ENCODE measurements around the gene PRR3. TPM values are rescaled to one million over a fixed set of nuclear protein-coding genes. Genes with fewer than 3 reads are reported as not detected.

The PRR3 gene
- total and polyA plus RNA-seq, 8 donors = 0.89 to 10.7 (median 6.3) TPM; not detected in 2

- H3K9me3 ChIP-seq = no peaks in the 10 kb centered on the region
- peaks cover 17 to 36% (median 28%) of the 10 kb centered on the region in 4 donors for H3K4me1 ChIP-seq
- no peaks in the 10 kb centered on the region for H3K27me3 ChIP-seq
- 0 to 1% (median 1%) methylated on average over 44 to 71 of the region's 71 CpGs for WGBS, 5 donors
- intact Hi-C loops (cut with DNase I; ENCODE audit: low total_unique reads) = no loop called here
- H3K36me3 ChIP-seq = peaks cover 21 to 38% (median 33%) of the 10 kb centered on the region in 4 donors
- TF ChIP-seq EP300 (IDR thresholded peaks at IDR 0.05) = no peak
- TF ChIP-seq POLR2AphosphoS5 (IDR thresholded peaks at IDR 0.05) = peak; percentile 25 to 71 (median 69)
- TF ChIP-seq CTCF (IDR thresholded peaks at IDR 0.05) = peak in 1 of 7 experiments; percentile 31
- peak in 1 of 4 donors; percentile 29 for TF ChIP-seq POLR2A (IDR thresholded peaks at IDR 0.05)
- H3K4me3 ChIP-seq = peak within 1 kb of the TSS; percentile 82 to 98 (median 93)
- peak; percentile 98 for DNase-seq
- peak within 1 kb of the TSS; percentile 97 to 100 (median 98) for H3K27ac ChIP-seq
Observed at GRCh38 chr6:30556066-30556905, 809 bp upstream of the PRR3 start, which contains the start of gene GNL1. GNL1 (minus strand) TSS chr6:30556489; CDS start chr6:30556203, 286 bp downstream.

- Histone ChIP-seq H3K27ac (peak overlapping the region; percentile 97 to 100 (median 98)), H3K4me3 (peak overlapping the region; percentile 82 to 98 (median 93)), H3K27me3 (no peaks in the 10 kb centered on the region), H3K9me3 (no peaks in the 10 kb centered on the region), H3K36me3 (peaks cover 18 to 38% (median 33%) of the 10 kb centered on the region in 4 donors), H3K4me1 (peaks cover 17 to 36% (median 28%) of the 10 kb centered on the region in 4 donors)
- WGBS, 5 donors = 2 to 4% (median 3%) methylated on average over 6 of the region's 6 CpGs
- DNase-seq = no peak
- intact Hi-C loops (cut with DNase I; ENCODE audit: low total_unique reads) = no loop called here
- TF ChIP-seq POLR2AphosphoS5 (IDR thresholded peaks at IDR 0.05) (no peak), POLR2A (IDR thresholded peaks at IDR 0.05) (no peak), CTCF (IDR thresholded peaks at IDR 0.05) (no peak), EP300 (IDR thresholded peaks at IDR 0.05) (no peak)
Observed at GRCh38 chr6:30557683-30557981, 537 bp downstream of the PRR3 start.

- Histone ChIP-seq H3K9me3 (no peaks in the 10 kb centered on the region), H3K4me3 (no peak overlapping the region), H3K27me3 (no peaks in the 10 kb centered on the region), H3K36me3 (peaks cover 12 to 27% (median 25%) of the 10 kb centered on the region in 4 donors), H3K27ac (no peak overlapping the region), H3K4me1 (peaks cover 11 to 19% (median 16%) of the 10 kb centered on the region in 4 donors)
- TF ChIP-seq POLR2AphosphoS5 (IDR thresholded peaks at IDR 0.05) (no peak), POLR2A (IDR thresholded peaks at IDR 0.05) (no peak), CTCF (IDR thresholded peaks at IDR 0.05) (no peak), EP300 (IDR thresholded peaks at IDR 0.05) (no peak)
- no peak for DNase-seq
- WGBS, 5 donors = 89 to 94% (median 90%) methylated on average over 3 of the region's 3 CpGs
- intact Hi-C loops (cut with DNase I; ENCODE audit: low total_unique reads) = no loop called here
Observed at GRCh38 chr6:30560930-30561329, 3.8 kb downstream of the PRR3 start.

GRCh38 chr6:30562470-30563425 is 5.7 kb downstream of the PRR3 start:
- Histone ChIP-seq H3K36me3 (peaks cover 12 to 27% (median 25%) of the 10 kb centered on the region in 4 donors), H3K27me3 (no peaks in the 10 kb centered on the region), H3K4me3 (no peak overlapping the region), H3K4me1 (peaks cover 8 to 15% (median 10%) of the 10 kb centered on the region in 4 donors), H3K9me3 (no peaks in the 10 kb centered on the region), H3K27ac (no peak overlapping the region)
- no peak for DNase-seq
- WGBS, 5 donors = 93 to 96% (median 94%) methylated on average over 14 of the region's 14 CpGs
- TF ChIP-seq CTCF (IDR thresholded peaks at IDR 0.05) (no peak), POLR2AphosphoS5 (IDR thresholded peaks at IDR 0.05) (no peak), POLR2A (IDR thresholded peaks at IDR 0.05) (no peak), EP300 (IDR thresholded peaks at IDR 0.05) (no peak)
- intact Hi-C loops (cut with DNase I; ENCODE audit: low total_unique reads) = no loop called here

Measured in stomach (tissue), 9 donors.